M059J (cell line): ENCODE results near the gene LRSAM1. TPM values are rescaled to one million over a fixed set of nuclear protein-coding genes. Genes with fewer than 3 reads are reported as not detected.

Experiments
- DNase-seq: peaks from one replicate; pipeline ENCODE4 v3.0.0-alpha.2; 2012; ENCODE audit warnings: low read depth
- total RNA-seq: library from RNA; depleted of rRNA; stranded (reverse); fragments of >200 nt; shearing (Covaris generic); gene quantifications from 2 replicates; pipeline ENCODE4 v1.2.3, GENCODE V29; 2014; rRNA removed

LRSAM1 gene
- total RNA-seq, result 9.5 and 12.4 TPM in 2 replicates

GRCh38 chr9:127450830-127451607 is at the start of gene LRSAM1, which contains the start of gene RPL12:
Gene LRSAM1 (plus strand): TSS chr9:127451510. CDS start chr9:127454528, 3,018 bp downstream.
Gene RPL12 (minus strand): TSS chr9:127451406. CDS start chr9:127451317, 89 bp downstream.
- peak; percentile 91 for DNase-seq

- no peak for DNase-seq
Measured at GRCh38 chr9:127402401-127403090, 48.8 kb upstream of the LRSAM1 start.

GRCh38 chr9:127403507-127404192 is 47.7 kb upstream of the LRSAM1 start:
- DNase-seq, result no peak

- no peak for DNase-seq
Measured at GRCh38 chr9:127404631-127405030, 46.7 kb upstream of the LRSAM1 start.

GRCh38 chr9:127405344-127406125 is 45.8 kb upstream of the LRSAM1 start:
- no peak for DNase-seq

GRCh38 chr9:127406799-127407491 is 44.4 kb upstream of the LRSAM1 start:
- no peak for DNase-seq

GRCh38 chr9:127407492-127407843 is 43.8 kb upstream of the LRSAM1 start:
- DNase-seq, result no peak

GRCh38 chr9:127411122-127411521 is 40.2 kb upstream of the LRSAM1 start:
- no peak for DNase-seq

GRCh38 chr9:127415141-127415540 is 36.2 kb upstream of the LRSAM1 start:
- no peak for DNase-seq

- DNase-seq, result no peak
Measured at GRCh38 chr9:127415657-127416056, 35.7 kb upstream of the LRSAM1 start.

- peak; percentile 99 for DNase-seq
Measured at GRCh38 chr9:127417131-127418036, 33.9 kb upstream of the LRSAM1 start.

- peak; percentile 21 for DNase-seq
Measured at GRCh38 chr9:127418037-127418471, 33.3 kb upstream of the LRSAM1 start.

- no peak for DNase-seq
Measured at GRCh38 chr9:127419348-127419747, 32.0 kb upstream of the LRSAM1 start.

- DNase-seq, result no peak
Measured at GRCh38 chr9:127421057-127421456, 30.3 kb upstream of the LRSAM1 start.

GRCh38 chr9:127422133-127422782 is 29.1 kb upstream of the LRSAM1 start:
- no peak for DNase-seq

- no peak for DNase-seq
Measured at GRCh38 chr9:127422787-127423186, 28.5 kb upstream of the LRSAM1 start.

- no peak for DNase-seq
Measured at GRCh38 chr9:127423476-127423933, 27.8 kb upstream of the LRSAM1 start.

GRCh38 chr9:127423934-127424675 is 27.2 kb upstream of the LRSAM1 start, which contains the start of gene ZNF79:
Gene ZNF79 (plus strand): TSS chr9:127424382. CDS start chr9:127424788, 406 bp downstream.
- DNase-seq, result peak; percentile 93

GRCh38 chr9:127424676-127424999 is 26.7 kb upstream of the LRSAM1 start:
- DNase-seq, result peak; percentile 40
